ENCODE results near the gene GOSR2.

- no peak for TF ChIP-seq EZH2phosphoT487 (IDR thresholded peaks at IDR 0.05; ENCODE audit: borderline replicate concordance, low read length)
- no peak for TF ChIP-seq CTCF (conservative IDR thresholded peaks at IDR 0.05; ENCODE audit: low read depth, low read length)
- no peak for TF ChIP-seq EZH2 (IDR thresholded peaks at IDR 0.05; ENCODE audit: low read length, unreplicated experiment)
Measured at GRCh38 chr17:46890638-46891037, 32.3 kb upstream of the GOSR2 start.

All from PC-3 (cell line).